GM21390 (cell line): ENCODE results near the gene IPCEF1.

Experiments
- ATAC-seq: cut with Tn5 transposase; IDR thresholded peaks from one replicate; pipeline ENCODE4 v1.9.1; 2021; ENCODE audit not compliant: unreplicated experiment

IPCEF1 gene

GRCh38 chr6:154169193-154169847, 187.3 kb downstream of the IPCEF1 start:
- no peak for ATAC-seq

- ATAC-seq, result no peak
Observed at GRCh38 chr6:154167126-154167525, 189.5 kb downstream of the IPCEF1 start.

- no peak for ATAC-seq
Observed at GRCh38 chr6:154166140-154166539, 190.5 kb downstream of the IPCEF1 start.

GRCh38 chr6:154165478-154165877, 191.1 kb downstream of the IPCEF1 start:
- no peak for ATAC-seq

GRCh38 chr6:154164397-154164796, 192.2 kb downstream of the IPCEF1 start:
- peak; percentile 26 for ATAC-seq

GRCh38 chr6:154161689-154162088, 194.9 kb downstream of the IPCEF1 start:
- ATAC-seq, result peak; percentile 78

GRCh38 chr6:154159126-154159525, 197.5 kb downstream of the IPCEF1 start:
- no peak for ATAC-seq

GRCh38 chr6:154157706-154158105, 198.9 kb downstream of the IPCEF1 start:
- ATAC-seq, result no peak

- peak; percentile 49 for ATAC-seq
Observed at GRCh38 chr6:154157082-154157481, 199.5 kb downstream of the IPCEF1 start.

- peak; percentile 79 for ATAC-seq
Observed at GRCh38 chr6:154156135-154156896, 200.3 kb downstream of the IPCEF1 start.

- no peak for ATAC-seq
Observed at GRCh38 chr6:154154389-154154967, 202.1 kb downstream of the IPCEF1 start.

GRCh38 chr6:154143753-154144152, 212.8 kb downstream of the IPCEF1 start:
- no peak for ATAC-seq

GRCh38 chr6:154140743-154141142, 215.9 kb downstream of the IPCEF1 start:
- no peak for ATAC-seq

GRCh38 chr6:154139892-154140291, 216.7 kb downstream of the IPCEF1 start:
- no peak for ATAC-seq

- ATAC-seq, result no peak
Observed at GRCh38 chr6:154138793-154139192, 217.8 kb downstream of the IPCEF1 start.

GRCh38 chr6:154134471-154135147, 222.0 kb downstream of the IPCEF1 start:
- no peak for ATAC-seq

- no peak for ATAC-seq
Observed at GRCh38 chr6:154127657-154128056, 228.9 kb downstream of the IPCEF1 start.

- no peak for ATAC-seq
Observed at GRCh38 chr6:154125421-154125820, 231.2 kb downstream of the IPCEF1 start.

GRCh38 chr6:154123155-154123956, 233.2 kb downstream of the IPCEF1 start:
- ATAC-seq, result no peak

- no peak for ATAC-seq
Observed at GRCh38 chr6:154122195-154122925, 234.2 kb downstream of the IPCEF1 start.
